ENCODE results near the gene PRRC2B. TPM values are rescaled to one million over a fixed set of nuclear protein-coding genes. Genes with fewer than 3 reads are reported as not detected.
A peak's percentile ranks its signal among the peaks of the same experiment; 100 is the strongest.

PRRC2B gene
- total and polyA plus RNA-seq, 8 donors = 26.3 to 251 (median 71.8) TPM

GRCh38 chr9:131494296-131494870 lies 100.5 kb downstream of the PRRC2B start:
- no peak for TF ChIP-seq CTCF (IDR thresholded peaks at IDR 0.05)
- 90 to 93% (median 92%) methylated on average over 22 of the region's 22 CpGs for WGBS, 5 donors
- Histone ChIP-seq H3K27me3 (no peaks in the 10 kb centered on the region), H3K27ac (no peak overlapping the region), H3K36me3 (peaks cover 86 to 100% (median 100%) of the 10 kb centered on the region in 4 donors), H3K4me1 (no peaks in the 10 kb centered on the region), H3K9me3 (no peaks in the 10 kb centered on the region), H3K4me3 (no peak overlapping the region)
- no peak for DNase-seq
- intact Hi-C loops (cut with DNase I; ENCODE audit: low total_unique reads) = no loop called here

- Histone ChIP-seq H3K9me3 (no peaks in the 10 kb centered on the region), H3K27ac (no peak overlapping the region), H3K36me3 (peaks cover 72 to 99% (median 95%) of the 10 kb centered on the region in 4 donors), H3K4me3 (no peak overlapping the region), H3K4me1 (peaks cover 0 to 5% (median 2%) of the 10 kb centered on the region in 4 donors), H3K27me3 (no peaks in the 10 kb centered on the region)
- TF ChIP-seq POLR2A (IDR thresholded peaks at IDR 0.05) (no peak), EP300 (IDR thresholded peaks at IDR 0.05) (no peak), POLR2AphosphoS5 (IDR thresholded peaks at IDR 0.05) (no peak), CTCF (IDR thresholded peaks at IDR 0.05) (no peak)
- 86 to 88% (median 87%) methylated on average over 19 to 22 of the region's 22 CpGs for WGBS, 5 donors
- intact Hi-C loops (cut with DNase I; ENCODE audit: low total_unique reads) = no loop called here
- DNase-seq = no peak
Measured at GRCh38 chr9:131495785-131496184, 101.9 kb downstream of the PRRC2B start.

- H3K9me3 ChIP-seq = no peaks in the 10 kb centered on the region
- WGBS, 5 donors = 69 to 80% (median 77%) methylated on average over 7 to 10 of the region's 10 CpGs
- intact Hi-C loops (cut with DNase I; ENCODE audit: low total_unique reads) = no loop called here
- TF ChIP-seq EP300 (IDR thresholded peaks at IDR 0.05) = no peak
- TF ChIP-seq POLR2A (IDR thresholded peaks at IDR 0.05) = no peak
- TF ChIP-seq POLR2AphosphoS5 (IDR thresholded peaks at IDR 0.05) = no peak
- no peak for TF ChIP-seq CTCF (IDR thresholded peaks at IDR 0.05)
- no peak overlapping the region for H3K4me3 ChIP-seq
- H3K27ac ChIP-seq = no peak overlapping the region
- H3K36me3 ChIP-seq = peaks cover 60 to 87% (median 84%) of the 10 kb centered on the region in 4 donors
- peaks cover 0 to 17% (median 8%) of the 10 kb centered on the region in 4 donors for H3K4me1 ChIP-seq
- peak in 1 of 2 donors; percentile 34 for DNase-seq
- H3K27me3 ChIP-seq = no peaks in the 10 kb centered on the region
Measured at GRCh38 chr9:131496844-131497405, 103.0 kb downstream of the PRRC2B start.

GRCh38 chr9:131499254-131499767 lies 105.4 kb downstream of the PRRC2B start:
- no peak for DNase-seq
- Histone ChIP-seq H3K4me3 (no peak overlapping the region), H3K9me3 (no peaks in the 10 kb centered on the region), H3K36me3 (peaks cover 36 to 64% (median 60%) of the 10 kb centered on the region in 4 donors), H3K27me3 (no peaks in the 10 kb centered on the region), H3K27ac (no peak overlapping the region), H3K4me1 (peaks cover 14 to 34% (median 27%) of the 10 kb centered on the region in 4 donors)
- 80 to 85% (median 82%) methylated on average over 7 of the region's 7 CpGs for WGBS, 5 donors
- intact Hi-C loops (cut with DNase I; ENCODE audit: low total_unique reads) = no loop called here
- TF ChIP-seq EP300 (IDR thresholded peaks at IDR 0.05) (no peak), POLR2A (IDR thresholded peaks at IDR 0.05) (no peak), POLR2AphosphoS5 (IDR thresholded peaks at IDR 0.05) (no peak)

- Histone ChIP-seq H3K27ac (peak overlapping the region in 3 of 5 donors; percentile 7 to 32 (median 18)), H3K27me3 (no peaks in the 10 kb centered on the region), H3K9me3 (no peaks in the 10 kb centered on the region), H3K36me3 (peaks cover 30 to 53% (median 49%) of the 10 kb centered on the region in 4 donors), H3K4me1 (peaks cover 15 to 42% (median 30%) of the 10 kb centered on the region in 4 donors), H3K4me3 (no peak overlapping the region)
- DNase-seq = peak in 1 of 2 donors; percentile 51
- 62 to 69% (median 67%) methylated on average over 12 of the region's 12 CpGs for WGBS, 5 donors
- intact Hi-C loops (cut with DNase I; ENCODE audit: low total_unique reads) = no loop called here
- TF ChIP-seq EP300 (IDR thresholded peaks at IDR 0.05) (no peak), CTCF (IDR thresholded peaks at IDR 0.05) (no peak), POLR2A (IDR thresholded peaks at IDR 0.05) (no peak), POLR2AphosphoS5 (IDR thresholded peaks at IDR 0.05) (no peak)
Measured at GRCh38 chr9:131500377-131500776, 106.5 kb downstream of the PRRC2B start.

Data from stomach (tissue), 9 donors.